Measurements from ENCODE around the gene RETNLB. TPM values are rescaled to one million over a fixed set of nuclear protein-coding genes. Genes with fewer than 3 reads are reported as not detected.

Gene RETNLB
- total and polyA plus RNA-seq, 2 of the 4 experiments (the other 2 are of a cell fraction): not detected

- Histone ChIP-seq H4K5ac (ENCODE audit: low read depth, low read length) (no peak overlapping the region), H2AFZ (replicated peaks; ENCODE audit: low read length, poor library complexity) (no peak overlapping the region), H3K27ac (ENCODE audit: insufficient read depth, low read length) (no peak overlapping the region), H4K20me1 (ENCODE audit: insufficient read depth, low read length) (no peaks in the 10 kb centered on the region), H3K9me3 (ENCODE audit: control insufficient read depth, insufficient read depth, low read length) (no peaks in the 10 kb centered on the region), H2BK20ac (ENCODE audit: low read depth, low read length) (no peak overlapping the region), H3K9me1 (ENCODE audit: insufficient read depth, low read length) (no peaks in the 10 kb centered on the region), H3K4me3 (ENCODE audit: insufficient read depth, low read depth, low read length) (no peak overlapping the region), H3K36me3 (ENCODE audit: control insufficient read depth, insufficient read depth, low read length) (no peaks in the 10 kb centered on the region), H3K56ac (ENCODE audit: extremely low read depth, insufficient read depth, low read length) (no peak overlapping the region), H3K4ac (ENCODE audit: low read depth, low read length) (no peak overlapping the region), H4K8ac (ENCODE audit: low read depth in 2 of 2, low read length in 2 of 2) (no peak overlapping the region), H2BK5ac (ENCODE audit: low read depth, low read length, poor library complexity, severe bottlenecking) (no peak overlapping the region), H3K27me3 (ENCODE audit: control insufficient read depth, insufficient read depth, low read length) (peaks cover 2% of the 10 kb centered on the region; the same call in 1 of the 2 replicates), H3K9ac (ENCODE audit: low read depth, low read length) (no peak overlapping the region), H2AK9ac (replicated peaks; ENCODE audit: low read depth, low read length, poor library complexity) (no peak overlapping the region), H3K18ac (ENCODE audit: low read depth, low read length) (no peak overlapping the region), H3K4me1 (ENCODE audit: control insufficient read depth, insufficient read depth, low read length) (no peaks in the 10 kb centered on the region), H3K14ac (replicated peaks; ENCODE audit: low read depth, low read length) (no peak overlapping the region), H3K23ac (ENCODE audit: low read depth, low read length) (no peak overlapping the region), H2BK15ac (ENCODE audit: low read depth, low read length) (no peak overlapping the region), H3K79me1 (ENCODE audit: low read depth in 1 of 2, low read length in 2 of 2) (no peaks in the 10 kb centered on the region), H2BK120ac (ENCODE audit: low read depth, low read length) (no peak overlapping the region), H3K4me2 (ENCODE audit: low read depth, low read length) (no peak overlapping the region), H4K91ac (ENCODE audit: insufficient read depth, low read depth, low read length) (no peak overlapping the region), H2AK5ac (ENCODE audit: low read depth, low read length) (no peak overlapping the region)
- no TSS peak for BruUV-seq (replicated peaks)
- POLR2A ChIA-PET (ENCODE audit: unreplicated experiment): no interaction called here
- TF ChIP-seq CEBPB (IDR thresholded peaks at IDR 0.05; ENCODE audit: low read depth, low read length) (no peak), USF2 (IDR thresholded peaks at IDR 0.05; ENCODE audit: low read depth, low read length) (no peak), SMC3 (IDR thresholded peaks at IDR 0.05; ENCODE audit: low read depth, low read length) (no peak), RCOR1 (IDR thresholded peaks at IDR 0.05; ENCODE audit: insufficient replicate concordance, low read length) (no peak), ELK1 (IDR thresholded peaks at IDR 0.05; ENCODE audit: borderline replicate concordance, low read depth, low read length) (no peak), RFX5 (IDR thresholded peaks at IDR 0.05; ENCODE audit: low read depth, low read length) (no peak), BHLHE40 (IDR thresholded peaks at IDR 0.05; ENCODE audit: low read depth, low read length) (no peak), MAFK (IDR thresholded peaks at IDR 0.05; ENCODE audit: low read depth, low read length) (no peak), FOS (IDR thresholded peaks at IDR 0.05; ENCODE audit: low read depth, low read length) (no peak), MAZ (IDR thresholded peaks at IDR 0.05; ENCODE audit: borderline replicate concordance, low read depth, low read length) (no peak)
- DNase-seq (no peak), ATAC-seq (ENCODE audit: low read depth) (no peak)
- WGBS, 2 experiments (ENCODE audit: extremely low coverage in 2 of 2, insufficient read length in 1 of 2): no CpG with 5 or more reads among the region's 5 CpGs
- CTCF ChIA-PET: no interaction called here
- dilution Hi-C loops (cut with HindIII; ENCODE audit: low sequenced_read_pairs, unreplicated experiment): no loop called here
- in situ Hi-C loops (cut with MboI; ENCODE audit: low sequenced_read_pairs): no loop called here
- intact Hi-C loops (cut with micrococcal nuclease): no loop called here
Observed at GRCh38 chr3:108713009-108713516, 44.1 kb downstream of the RETNLB start.
